ENCODE results near the gene SMPX.

The SMPX gene

GRCh38 chrX:21749924-21750323, 8.0 kb downstream of the SMPX start:
- Histone ChIP-seq H3K27me3 (peaks cover 21% of the 10 kb centered on the region), H3K9me3 (no peaks in the 10 kb centered on the region)

GRCh38 chrX:21748235-21748634, 9.7 kb downstream of the SMPX start:
- TF ChIP-seq CTCF (IDR thresholded peaks at IDR 0.05), result no peak
- Histone ChIP-seq H3K36me3 (no peaks in the 10 kb centered on the region), H3K27ac (no peak overlapping the region), H3K9me3 (no peaks in the 10 kb centered on the region), H3K27me3 (peaks cover 21% of the 10 kb centered on the region), H3K4me1 (ENCODE audit: control insufficient read depth in 1 of 2, insufficient read depth in 1 of 2, low read depth in 1 of 2, low read length in 1 of 2) (no peaks in the 10 kb centered on the region), H3K4me3 (ENCODE audit: low read depth in 1 of 2, low read length in 1 of 2) (no peak overlapping the region)

More at GRCh38 chrX:21749924-21750323, 8.0 kb downstream of the SMPX start:
- no peak overlapping the region for H3K27ac ChIP-seq
- no peak for TF ChIP-seq CTCF (IDR thresholded peaks at IDR 0.05)
- no peaks in the 10 kb centered on the region for H3K4me1 ChIP-seq (ENCODE audit: control insufficient read depth in 1 of 2, insufficient read depth in 1 of 2, low read depth in 1 of 2, low read length in 1 of 2)
- no peaks in the 10 kb centered on the region for H3K36me3 ChIP-seq
- no peak overlapping the region for H3K4me3 ChIP-seq (ENCODE audit: low read depth in 1 of 2, low read length in 1 of 2)

DNA sequence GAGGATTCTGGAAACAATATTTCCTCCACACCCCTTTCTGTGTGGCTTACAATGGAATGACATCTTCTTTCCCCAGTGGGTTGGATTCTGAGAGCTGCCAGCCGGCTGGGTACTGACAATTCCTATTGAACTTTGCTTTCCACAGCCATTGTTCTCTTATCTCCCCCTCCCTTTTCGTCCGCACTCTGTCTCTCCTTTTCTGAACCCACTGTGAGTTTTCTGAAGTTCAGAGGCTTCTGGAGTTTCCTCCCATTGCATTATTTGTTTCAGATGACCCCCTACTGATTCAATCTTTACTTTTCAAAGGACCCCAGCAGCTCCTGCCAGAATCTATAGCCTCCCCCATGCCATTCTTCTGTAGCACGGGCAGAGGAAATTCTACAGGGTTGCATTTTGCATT, 10.4 kb downstream of the SMPX start:
- Histone ChIP-seq H3K9me3 (no peaks in the 10 kb centered on the region), H3K4me3 (ENCODE audit: low read depth in 1 of 2, low read length in 1 of 2) (no peak overlapping the region), H3K36me3 (no peaks in the 10 kb centered on the region), H3K27me3 (peaks cover 21% of the 10 kb centered on the region), H3K4me1 (ENCODE audit: control insufficient read depth in 1 of 2, insufficient read depth in 1 of 2, low read depth in 1 of 2, low read length in 1 of 2) (no peaks in the 10 kb centered on the region), H3K27ac (no peak overlapping the region)
- TF ChIP-seq CTCF (IDR thresholded peaks at IDR 0.05), result no peak

GRCh38 chrX:21745756-21746155, 12.2 kb downstream of the SMPX start:
- no peaks in the 10 kb centered on the region for H3K4me1 ChIP-seq (ENCODE audit: control insufficient read depth in 1 of 2, insufficient read depth in 1 of 2, low read depth in 1 of 2, low read length in 1 of 2)
- H3K36me3 ChIP-seq, result no peaks in the 10 kb centered on the region
- H3K27me3 ChIP-seq, result peaks cover 21% of the 10 kb centered on the region
- H3K27ac ChIP-seq, result no peak overlapping the region
- H3K9me3 ChIP-seq, result no peaks in the 10 kb centered on the region
- TF ChIP-seq CTCF (IDR thresholded peaks at IDR 0.05), result no peak
- H3K4me3 ChIP-seq (ENCODE audit: low read depth in 1 of 2, low read length in 1 of 2), result no peak overlapping the region

DNA sequence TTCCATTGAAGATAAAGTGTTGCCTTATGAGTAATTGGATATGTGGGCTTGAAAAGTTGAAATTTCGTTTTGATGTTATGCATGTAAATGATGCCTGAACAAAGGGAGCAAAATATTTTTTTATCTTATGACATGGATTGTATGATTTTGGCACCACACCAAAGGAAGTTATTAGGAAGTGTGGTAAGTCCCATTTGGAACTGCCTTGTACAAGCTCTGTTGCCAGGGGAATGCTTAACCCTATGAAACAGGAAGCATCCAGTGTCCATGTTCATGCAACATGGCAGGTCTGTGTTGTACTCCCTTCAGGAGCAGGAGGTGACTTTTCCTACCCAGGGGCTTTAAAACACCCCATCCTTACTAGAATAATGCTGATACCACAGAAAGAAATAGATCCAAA, 13.2 kb downstream of the SMPX start:
- TF ChIP-seq CTCF (IDR thresholded peaks at IDR 0.05), result no peak
- Histone ChIP-seq H3K36me3 (no peaks in the 10 kb centered on the region), H3K27me3 (peaks cover 21% of the 10 kb centered on the region), H3K4me3 (ENCODE audit: low read depth in 1 of 2, low read length in 1 of 2) (no peak overlapping the region), H3K9me3 (no peaks in the 10 kb centered on the region), H3K27ac (no peak overlapping the region), H3K4me1 (ENCODE audit: control insufficient read depth in 1 of 2, insufficient read depth in 1 of 2, low read depth in 1 of 2, low read length in 1 of 2) (no peaks in the 10 kb centered on the region)

DNA sequence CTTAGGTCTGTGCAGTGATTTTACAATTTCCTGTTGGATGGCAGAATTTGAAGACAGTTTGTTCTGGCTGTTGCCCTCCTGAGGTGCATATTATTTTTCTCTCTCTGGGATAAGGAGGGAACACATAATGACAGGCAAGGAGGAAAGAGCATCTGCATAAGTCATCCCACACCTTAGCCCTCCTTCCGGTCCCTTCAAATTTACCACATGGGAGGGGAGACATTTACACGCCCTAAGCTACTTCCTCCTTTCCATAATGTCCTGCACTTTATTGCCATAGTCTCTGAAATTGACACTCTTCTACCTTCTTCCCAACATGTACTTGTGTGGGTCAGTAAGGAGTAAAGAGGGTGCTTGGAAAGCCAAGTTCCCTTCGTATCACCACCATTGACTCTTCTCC, 13.9 kb downstream of the SMPX start:
- Histone ChIP-seq H3K9me3 (no peaks in the 10 kb centered on the region), H3K4me3 (ENCODE audit: low read depth in 1 of 2, low read length in 1 of 2) (no peak overlapping the region), H3K27ac (no peak overlapping the region), H3K36me3 (no peaks in the 10 kb centered on the region), H3K4me1 (ENCODE audit: control insufficient read depth in 1 of 2, insufficient read depth in 1 of 2, low read depth in 1 of 2, low read length in 1 of 2) (no peaks in the 10 kb centered on the region), H3K27me3 (peaks cover 21% of the 10 kb centered on the region)
- no peak for TF ChIP-seq CTCF (IDR thresholded peaks at IDR 0.05)

Data from neutrophil (primary cell).